Measurements from ENCODE around the gene EXOC3L2.
A peak's percentile ranks its signal among the peaks of the same experiment; 100 is the strongest.

The EXOC3L2 gene

GRCh38 chr19:45256836-45257235 is 11.6 kb upstream of the EXOC3L2 start:
- H3K9me3 ChIP-seq (ENCODE audit: control insufficient read depth, insufficient read depth, low read length) = no peaks in the 10 kb centered on the region
- H3K4me3 ChIP-seq (ENCODE audit: low read depth, low read length) = no peak overlapping the region
- no peaks in the 10 kb centered on the region for H3K36me3 ChIP-seq (ENCODE audit: control insufficient read depth, insufficient read depth, low read length)
- H3K27ac ChIP-seq (ENCODE audit: low read depth, low read length) = no peak overlapping the region
- H3K27me3 ChIP-seq (ENCODE audit: control insufficient read depth, insufficient read depth, low read length) = no peaks in the 10 kb centered on the region
- no peaks in the 10 kb centered on the region for H3K4me1 ChIP-seq (ENCODE audit: control insufficient read depth, insufficient read depth, low read length)
- no peak overlapping the region for H3K9ac ChIP-seq (ENCODE audit: low read depth, low read length)

GRCh38 chr19:45255611-45256157 is 10.5 kb upstream of the EXOC3L2 start:
- Histone ChIP-seq H3K36me3 (ENCODE audit: control insufficient read depth, insufficient read depth, low read length) (no peaks in the 10 kb centered on the region), H3K4me1 (ENCODE audit: control insufficient read depth, insufficient read depth, low read length) (no peaks in the 10 kb centered on the region), H3K4me3 (ENCODE audit: low read depth, low read length) (no peak overlapping the region), H3K27me3 (ENCODE audit: control insufficient read depth, insufficient read depth, low read length) (0 out of 2 replicates have a peak, but pooled peaks cover under 1% of the 10 kb centered on the region), H3K9me3 (ENCODE audit: control insufficient read depth, insufficient read depth, low read length) (no peaks in the 10 kb centered on the region), H3K27ac (ENCODE audit: low read depth, low read length) (no peak overlapping the region), H3K9ac (ENCODE audit: low read depth, low read length) (no peak overlapping the region)

GRCh38 chr19:45254044-45254531 is 8.9 kb upstream of the EXOC3L2 start:
- no peak overlapping the region for H3K4me3 ChIP-seq (ENCODE audit: low read depth, low read length)
- H3K9me3 ChIP-seq (ENCODE audit: control insufficient read depth, insufficient read depth, low read length) = no peaks in the 10 kb centered on the region
- no peak overlapping the region for H3K9ac ChIP-seq (ENCODE audit: low read depth, low read length)
- no peak overlapping the region for H3K27ac ChIP-seq (ENCODE audit: low read depth, low read length)
- H3K36me3 ChIP-seq (ENCODE audit: control insufficient read depth, insufficient read depth, low read length) = no peaks in the 10 kb centered on the region
- no peaks in the 10 kb centered on the region for H3K4me1 ChIP-seq (ENCODE audit: control insufficient read depth, insufficient read depth, low read length)
- H3K27me3 ChIP-seq (ENCODE audit: control insufficient read depth, insufficient read depth, low read length) = peaks cover 16% of the 10 kb centered on the region

GRCh38 chr19:45253396-45254027 is 8.3 kb upstream of the EXOC3L2 start:
- no peak overlapping the region for H3K4me3 ChIP-seq (ENCODE audit: low read depth, low read length)
- H3K4me1 ChIP-seq (ENCODE audit: control insufficient read depth, insufficient read depth, low read length) = no peaks in the 10 kb centered on the region
- H3K27ac ChIP-seq (ENCODE audit: low read depth, low read length) = no peak overlapping the region
- H3K27me3 ChIP-seq (ENCODE audit: control insufficient read depth, insufficient read depth, low read length) = peaks cover 16% of the 10 kb centered on the region
- H3K9ac ChIP-seq (ENCODE audit: low read depth, low read length) = no peak overlapping the region
- H3K36me3 ChIP-seq (ENCODE audit: control insufficient read depth, insufficient read depth, low read length) = no peaks in the 10 kb centered on the region
- no peaks in the 10 kb centered on the region for H3K9me3 ChIP-seq (ENCODE audit: control insufficient read depth, insufficient read depth, low read length)

GRCh38 chr19:45251452-45252354 is 6.5 kb upstream of the EXOC3L2 start:
- Histone ChIP-seq H3K27me3 (ENCODE audit: control insufficient read depth, insufficient read depth, low read length) (peaks cover 16% of the 10 kb centered on the region), H3K36me3 (ENCODE audit: control insufficient read depth, insufficient read depth, low read length) (no peaks in the 10 kb centered on the region), H3K27ac (ENCODE audit: low read depth, low read length) (peak overlapping the region; percentile 47), H3K4me3 (ENCODE audit: low read depth, low read length) (peak overlapping the region; percentile 72), H3K9me3 (ENCODE audit: control insufficient read depth, insufficient read depth, low read length) (no peaks in the 10 kb centered on the region), H3K9ac (ENCODE audit: low read depth, low read length) (no peak overlapping the region), H3K4me1 (ENCODE audit: control insufficient read depth, insufficient read depth, low read length) (no peaks in the 10 kb centered on the region)

- Histone ChIP-seq H3K4me3 (ENCODE audit: low read depth, low read length) (peak within 1 kb of the TSS; percentile 72), H3K9ac (ENCODE audit: low read depth, low read length) (no peak within 1 kb of the TSS), H3K36me3 (ENCODE audit: control insufficient read depth, insufficient read depth, low read length) (no peaks in the 10 kb centered on the region), H3K27ac (ENCODE audit: low read depth, low read length) (peak within 1 kb of the TSS; percentile 47), H3K4me1 (ENCODE audit: control insufficient read depth, insufficient read depth, low read length) (no peaks in the 10 kb centered on the region), H3K27me3 (ENCODE audit: control insufficient read depth, insufficient read depth, low read length) (peaks cover 16% of the 10 kb centered on the region), H3K9me3 (ENCODE audit: control insufficient read depth, insufficient read depth, low read length) (no peaks in the 10 kb centered on the region)
Measured at GRCh38 chr19:45250832-45251451, 5.7 kb upstream of the EXOC3L2 start, which contains the start of gene MARK4. Gene MARK4 (plus strand): TSS chr19:45251271. CDS start chr19:45251589, 318 bp downstream.

- H3K27ac ChIP-seq (ENCODE audit: low read depth, low read length) = no peak overlapping the region
- H3K9ac ChIP-seq (ENCODE audit: low read depth, low read length) = no peak overlapping the region
- H3K9me3 ChIP-seq (ENCODE audit: control insufficient read depth, insufficient read depth, low read length) = no peaks in the 10 kb centered on the region
- no peaks in the 10 kb centered on the region for H3K36me3 ChIP-seq (ENCODE audit: control insufficient read depth, insufficient read depth, low read length)
- H3K27me3 ChIP-seq (ENCODE audit: control insufficient read depth, insufficient read depth, low read length) = peaks cover 16% of the 10 kb centered on the region
- H3K4me3 ChIP-seq (ENCODE audit: low read depth, low read length) = peak overlapping the region; percentile 66
- no peaks in the 10 kb centered on the region for H3K4me1 ChIP-seq (ENCODE audit: control insufficient read depth, insufficient read depth, low read length)
Measured at GRCh38 chr19:45250216-45250831, 5.1 kb upstream of the EXOC3L2 start.

- Histone ChIP-seq H3K4me3 (ENCODE audit: low read depth, low read length) (no peak overlapping the region), H3K4me1 (ENCODE audit: control insufficient read depth, insufficient read depth, low read length) (no peaks in the 10 kb centered on the region), H3K27me3 (ENCODE audit: control insufficient read depth, insufficient read depth, low read length) (peaks cover 16% of the 10 kb centered on the region), H3K36me3 (ENCODE audit: control insufficient read depth, insufficient read depth, low read length) (no peaks in the 10 kb centered on the region), H3K9ac (ENCODE audit: low read depth, low read length) (no peak overlapping the region), H3K27ac (ENCODE audit: low read depth, low read length) (no peak overlapping the region), H3K9me3 (ENCODE audit: control insufficient read depth, insufficient read depth, low read length) (no peaks in the 10 kb centered on the region)
Measured at GRCh38 chr19:45249261-45250033, 4.2 kb upstream of the EXOC3L2 start.

GRCh38 chr19:45247136-45247535 is 1.9 kb upstream of the EXOC3L2 start:
- H3K4me3 ChIP-seq (ENCODE audit: low read depth, low read length) = no peak overlapping the region
- peaks cover 16% of the 10 kb centered on the region for H3K27me3 ChIP-seq (ENCODE audit: control insufficient read depth, insufficient read depth, low read length)
- H3K9ac ChIP-seq (ENCODE audit: low read depth, low read length) = no peak overlapping the region
- H3K4me1 ChIP-seq (ENCODE audit: control insufficient read depth, insufficient read depth, low read length) = no peaks in the 10 kb centered on the region
- no peaks in the 10 kb centered on the region for H3K36me3 ChIP-seq (ENCODE audit: control insufficient read depth, insufficient read depth, low read length)
- H3K27ac ChIP-seq (ENCODE audit: low read depth, low read length) = no peak overlapping the region
- no peaks in the 10 kb centered on the region for H3K9me3 ChIP-seq (ENCODE audit: control insufficient read depth, insufficient read depth, low read length)

- no peaks in the 10 kb centered on the region for H3K36me3 ChIP-seq (ENCODE audit: control insufficient read depth, insufficient read depth, low read length)
- no peaks in the 10 kb centered on the region for H3K4me1 ChIP-seq (ENCODE audit: control insufficient read depth, insufficient read depth, low read length)
- H3K9me3 ChIP-seq (ENCODE audit: control insufficient read depth, insufficient read depth, low read length) = no peaks in the 10 kb centered on the region
- peaks cover 16% of the 10 kb centered on the region for H3K27me3 ChIP-seq (ENCODE audit: control insufficient read depth, insufficient read depth, low read length)
- no peak overlapping the region for H3K9ac ChIP-seq (ENCODE audit: low read depth, low read length)
- no peak overlapping the region for H3K27ac ChIP-seq (ENCODE audit: low read depth, low read length)
- H3K4me3 ChIP-seq (ENCODE audit: low read depth, low read length) = no peak overlapping the region
Measured at GRCh38 chr19:45245826-45246225, 619 bp upstream of the EXOC3L2 start.

Measured in HUES48 (cell line).